Ectodermal cell (in vitro differentiated cells): Measurements from ENCODE around the gene MRPL12.

Source experiments
- H3K27ac ChIP-seq: 2 replicates; pipeline ENCODE4 v1.7.0; 2013; ENCODE audit warnings: mild to moderate bottlenecking, low read depth, low read length; ENCODE audit not compliant: insufficient read depth, poor library complexity, severe bottlenecking
- H3K27me3 ChIP-seq: 2 replicates; pipeline ENCODE4 v1.7.0; 2013; ENCODE audit warnings: mild to moderate bottlenecking, low read length; ENCODE audit not compliant: insufficient read depth, control insufficient read depth, poor library complexity, severe bottlenecking
- H3K36me3 ChIP-seq: one replicate; pipeline ENCODE4 v1.7.0; 2013; ENCODE audit warnings: low read length; ENCODE audit not compliant: control insufficient read depth, insufficient read depth
- H3K4me1 ChIP-seq: one replicate; pipeline ENCODE4 v1.7.0; 2013; ENCODE audit warnings: low read length; ENCODE audit not compliant: control insufficient read depth, insufficient read depth
- H3K4me3 ChIP-seq: 2 replicates; pipeline ENCODE4 v1.7.0; 2013; ENCODE audit warnings: low read depth, low read length, control low read depth; ENCODE audit not compliant: insufficient read depth
- H3K9me3 ChIP-seq: 2 replicates; pipeline ENCODE4 v1.7.0; 2013; ENCODE audit warnings: mild to moderate bottlenecking, low read length, moderate library complexity; ENCODE audit not compliant: control insufficient read depth
- WGBS, 2 experiments: methylation state at CpG; one replicate each; pipeline ENCODE4 v1.1.7; 2013; ENCODE audit warnings: missing lambda C conversion rate in 2 of 2; 5-methylcytosine and 5-hydroxymethylcytosine counted together

Gene MRPL12

DNA sequence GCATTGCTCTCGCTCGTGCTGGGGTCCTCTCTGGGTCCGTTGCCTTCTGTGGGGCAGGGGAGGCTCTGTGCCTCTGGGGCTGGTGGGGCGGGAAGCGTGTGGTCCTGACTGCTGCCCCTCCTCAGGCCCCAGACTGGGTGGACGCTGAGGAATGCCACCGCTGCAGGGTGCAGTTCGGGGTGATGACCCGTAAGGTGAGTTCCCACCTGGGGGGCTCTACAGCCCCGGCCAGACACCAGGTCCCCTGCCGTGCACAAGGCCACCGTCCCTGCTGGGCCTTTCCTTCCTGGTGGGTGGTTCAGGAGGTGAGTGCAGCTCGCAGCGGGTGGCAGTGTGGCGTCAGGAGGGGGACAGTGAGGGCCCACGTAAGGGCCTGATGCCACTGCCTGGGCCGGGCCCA, 12.6 kb upstream of the MRPL12 start:
- H3K27ac ChIP-seq, result no peak overlapping the region
- H3K36me3 ChIP-seq, result peaks cover 33% of the 10 kb centered on the region

DNA sequence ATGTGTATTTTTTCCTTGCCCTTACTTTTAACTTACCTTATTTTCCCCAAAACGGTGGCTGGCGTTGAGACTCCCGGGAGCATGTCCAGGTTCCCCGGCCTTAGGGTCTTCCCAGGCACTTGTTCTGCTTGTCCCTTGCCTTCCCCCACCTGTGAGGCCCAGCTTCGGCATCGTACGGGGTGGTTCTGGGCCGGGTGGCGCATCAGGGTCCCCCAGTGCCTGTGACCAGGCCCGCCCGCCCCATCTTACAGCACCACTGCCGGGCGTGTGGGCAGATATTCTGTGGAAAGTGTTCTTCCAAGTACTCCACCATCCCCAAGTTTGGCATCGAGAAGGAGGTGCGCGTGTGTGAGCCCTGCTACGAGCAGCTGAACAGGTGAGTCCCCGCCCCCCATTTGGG, 12.0 kb upstream of the MRPL12 start:
- Histone ChIP-seq H3K27me3 (no peaks in the 10 kb centered on the region), H3K4me1 (no peaks in the 10 kb centered on the region), H3K4me3 (no peak overlapping the region), H3K36me3 (peaks cover 35% of the 10 kb centered on the region), H3K9me3 (no peaks in the 10 kb centered on the region), H3K27ac (no peak overlapping the region)
- 95 to 96% methylated on average over 18 of the region's 18 CpGs for WGBS, 2 experiments

More for the DNA sequence above, 12.6 kb upstream of the MRPL12 start:
- Histone ChIP-seq H3K9me3 (no peaks in the 10 kb centered on the region), H3K4me1 (peaks cover under 1% of the 10 kb centered on the region), H3K4me3 (no peak overlapping the region), H3K27me3 (no peaks in the 10 kb centered on the region)
- 93 to 94% methylated on average over 17 of the region's 17 CpGs for WGBS, 2 experiments

DNA sequence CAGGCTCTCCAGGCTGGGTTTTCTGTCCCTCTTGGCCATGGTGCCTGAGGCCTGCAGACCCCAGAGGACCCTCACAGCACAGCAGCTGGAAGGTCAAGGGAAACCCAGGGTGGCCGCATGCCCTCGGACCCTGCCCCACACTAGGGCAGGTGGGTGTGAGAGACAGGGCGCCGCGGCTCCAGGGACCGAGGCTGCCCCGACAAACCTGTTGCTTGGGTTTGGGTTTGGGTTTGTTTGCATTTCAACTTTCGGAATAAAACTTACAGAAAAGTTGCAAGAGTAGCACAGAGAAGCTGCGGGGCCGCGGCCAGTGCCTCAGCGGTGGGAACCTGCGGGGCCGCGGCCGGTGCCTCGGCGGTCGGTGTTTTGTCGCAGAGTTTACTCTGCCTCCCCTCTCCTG, 11.6 kb upstream of the MRPL12 start:
- no peaks in the 10 kb centered on the region for H3K9me3 ChIP-seq
- no peak overlapping the region for H3K27ac ChIP-seq
- H3K4me1 ChIP-seq, result no peaks in the 10 kb centered on the region
- H3K36me3 ChIP-seq, result peaks cover 34% of the 10 kb centered on the region
- H3K27me3 ChIP-seq, result no peaks in the 10 kb centered on the region
- 96 to 97% methylated on average over 20 of the region's 20 CpGs for WGBS, 2 experiments
- H3K4me3 ChIP-seq, result no peak overlapping the region

DNA sequence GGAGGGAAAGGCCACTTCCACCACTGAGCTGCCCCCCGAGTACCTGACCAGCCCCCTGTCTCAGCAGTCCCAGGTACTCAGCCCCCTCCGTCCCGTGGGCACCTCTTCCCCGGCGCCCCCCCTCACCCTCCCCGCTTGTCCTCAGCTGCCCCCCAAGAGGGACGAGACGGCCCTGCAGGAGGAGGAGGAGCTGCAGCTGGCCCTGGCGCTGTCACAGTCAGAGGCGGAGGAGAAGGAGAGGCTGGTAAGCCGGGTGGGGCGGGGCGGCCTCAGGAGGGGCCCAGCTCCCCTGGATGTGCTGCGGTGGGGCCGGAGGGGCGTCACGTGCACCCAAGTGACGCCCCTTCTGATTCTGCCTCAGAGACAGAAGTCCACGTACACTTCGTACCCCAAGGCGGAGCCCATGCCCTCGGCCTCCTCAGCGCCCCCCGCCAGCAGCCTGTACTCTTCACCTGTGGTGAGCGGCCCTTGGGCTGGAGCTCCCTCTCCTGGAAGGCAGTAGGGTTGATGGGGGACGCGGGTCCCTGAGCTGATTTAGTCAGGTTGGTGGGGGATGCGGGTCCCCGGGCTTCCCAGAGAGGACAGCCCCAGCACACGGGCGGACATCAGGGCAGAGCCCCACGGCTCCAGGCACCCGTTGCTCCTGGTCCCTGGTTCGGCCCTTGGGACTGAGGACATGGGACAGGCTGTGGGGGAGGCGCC, 9.5 kb upstream of the MRPL12 start:
- H3K27ac ChIP-seq, result no peak overlapping the region
- H3K27me3 ChIP-seq, result no peaks in the 10 kb centered on the region
- peaks cover 29% of the 10 kb centered on the region for H3K36me3 ChIP-seq
- no peaks in the 10 kb centered on the region for H3K9me3 ChIP-seq
- no peaks in the 10 kb centered on the region for H3K4me1 ChIP-seq
- H3K4me3 ChIP-seq, result no peak overlapping the region
- 94% methylated on average over 35 of the region's 35 CpGs for WGBS, 2 experiments

DNA sequence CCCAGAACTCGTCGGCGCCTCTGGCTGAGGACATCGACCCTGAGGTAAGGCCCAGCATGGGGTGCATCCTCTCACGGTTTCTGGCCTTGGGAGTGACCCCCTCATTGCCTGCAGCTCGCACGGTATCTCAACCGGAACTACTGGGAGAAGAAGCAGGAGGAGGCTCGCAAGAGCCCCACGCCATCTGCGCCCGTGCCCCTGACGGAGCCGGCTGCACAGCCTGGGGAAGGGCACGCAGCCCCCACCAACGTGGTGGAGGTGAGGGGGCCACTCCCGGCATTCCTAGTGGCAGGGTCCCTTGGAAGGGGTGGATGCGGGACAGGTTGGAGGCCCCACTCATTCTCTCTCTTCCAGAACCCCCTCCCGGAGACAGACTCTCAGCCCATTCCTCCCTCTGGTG, 8.4 kb upstream of the MRPL12 start:
- Histone ChIP-seq H3K36me3 (peaks cover 36% of the 10 kb centered on the region), H3K4me1 (no peaks in the 10 kb centered on the region), H3K4me3 (no peak overlapping the region), H3K27me3 (no peaks in the 10 kb centered on the region), H3K9me3 (no peaks in the 10 kb centered on the region), H3K27ac (no peak overlapping the region)
- WGBS, 2 experiments, result 95 to 96% methylated on average over 19 of the region's 19 CpGs

DNA sequence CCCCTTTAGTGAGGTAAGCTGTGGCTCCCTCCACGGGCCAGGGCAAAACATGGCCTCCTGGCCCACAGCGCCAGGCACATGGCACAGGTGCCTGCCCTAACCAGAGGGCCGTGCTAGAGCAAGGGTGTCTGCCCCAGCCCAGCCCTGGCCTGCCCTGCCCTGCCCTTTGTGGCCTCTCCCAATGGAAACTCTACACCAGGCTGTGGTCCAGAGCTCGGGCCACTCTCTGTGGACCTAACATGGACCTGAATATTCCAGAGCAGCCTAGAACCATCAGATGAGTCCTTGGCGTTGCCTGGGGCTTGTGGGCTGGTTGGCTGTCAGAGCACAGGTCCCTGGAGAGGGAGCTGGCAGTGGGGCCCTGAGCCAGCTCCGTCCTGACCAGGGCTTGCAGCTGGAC, 8.0 kb upstream of the MRPL12 start:
- Histone ChIP-seq H3K9me3 (no peaks in the 10 kb centered on the region), H3K27ac (no peak overlapping the region), H3K36me3 (peaks cover 39% of the 10 kb centered on the region), H3K4me3 (no peak overlapping the region), H3K27me3 (no peaks in the 10 kb centered on the region), H3K4me1 (no peaks in the 10 kb centered on the region)
- 95 to 96% methylated on average over 6 of the region's 6 CpGs for WGBS, 2 experiments

DNA sequence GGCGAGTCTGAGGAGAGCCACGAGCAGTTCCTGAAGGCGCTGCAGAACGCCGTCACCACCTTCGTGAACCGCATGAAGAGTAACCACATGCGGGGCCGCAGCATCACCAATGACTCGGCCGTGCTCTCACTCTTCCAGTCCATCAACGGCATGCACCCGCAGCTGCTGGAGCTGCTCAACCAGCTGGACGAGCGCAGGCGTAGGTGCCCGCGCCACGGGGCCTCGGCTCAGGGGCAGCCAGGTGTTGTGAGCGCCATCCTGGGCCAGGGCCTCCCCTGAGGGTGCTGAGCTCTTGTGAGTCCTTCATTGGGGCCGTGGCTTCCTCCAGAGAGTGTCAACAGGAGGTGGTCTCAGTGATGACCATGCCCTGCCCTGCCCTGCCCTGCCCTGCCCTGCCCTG, 7.4 kb upstream of the MRPL12 start:
- no peak overlapping the region for H3K27ac ChIP-seq
- peaks cover 39% of the 10 kb centered on the region for H3K36me3 ChIP-seq
- H3K4me1 ChIP-seq, result no peaks in the 10 kb centered on the region
- no peaks in the 10 kb centered on the region for H3K27me3 ChIP-seq
- H3K9me3 ChIP-seq, result no peaks in the 10 kb centered on the region
- 96 to 97% methylated on average over 22 of the region's 22 CpGs for WGBS, 2 experiments
- no peak overlapping the region for H3K4me3 ChIP-seq

DNA sequence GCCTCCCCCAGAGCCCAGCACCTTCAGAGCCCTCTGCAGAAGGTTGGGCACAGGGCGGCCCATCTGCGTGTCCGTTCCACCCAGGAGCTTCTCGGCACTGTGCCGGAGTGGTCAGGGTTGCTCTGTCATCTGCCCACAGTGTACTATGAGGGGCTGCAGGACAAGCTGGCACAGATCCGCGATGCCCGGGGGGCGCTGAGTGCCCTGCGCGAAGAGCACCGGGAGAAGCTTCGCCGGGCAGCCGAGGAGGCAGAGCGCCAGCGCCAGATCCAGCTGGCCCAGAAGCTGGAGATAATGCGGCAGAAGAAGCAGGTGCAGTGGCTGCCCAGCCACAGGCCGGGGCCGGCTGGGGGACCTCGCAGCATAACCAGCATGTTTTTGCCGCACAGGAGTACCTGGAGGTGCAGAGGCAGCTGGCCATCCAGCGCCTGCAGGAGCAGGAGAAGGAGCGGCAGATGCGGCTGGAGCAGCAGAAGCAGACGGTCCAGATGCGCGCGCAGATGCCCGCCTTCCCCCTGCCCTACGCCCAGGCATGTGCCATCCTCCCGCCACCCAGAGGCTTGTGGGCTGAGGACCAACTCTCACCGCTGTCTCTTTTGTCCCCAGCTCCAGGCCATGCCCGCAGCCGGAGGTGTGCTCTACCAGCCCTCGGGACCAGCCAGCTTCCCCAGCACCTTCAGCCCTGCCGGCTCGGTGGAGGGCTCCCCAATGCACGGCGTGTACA, 6.8 kb upstream of the MRPL12 start:
- no peak overlapping the region for H3K27ac ChIP-seq
- H3K4me1 ChIP-seq, result peaks cover 1% of the 10 kb centered on the region
- H3K9me3 ChIP-seq, result no peaks in the 10 kb centered on the region
- no peak overlapping the region for H3K4me3 ChIP-seq
- WGBS, 2 experiments, result 95 to 96% methylated on average over 40 of the region's 40 CpGs
- peaks cover 44% of the 10 kb centered on the region for H3K36me3 ChIP-seq
- no peaks in the 10 kb centered on the region for H3K27me3 ChIP-seq

DNA sequence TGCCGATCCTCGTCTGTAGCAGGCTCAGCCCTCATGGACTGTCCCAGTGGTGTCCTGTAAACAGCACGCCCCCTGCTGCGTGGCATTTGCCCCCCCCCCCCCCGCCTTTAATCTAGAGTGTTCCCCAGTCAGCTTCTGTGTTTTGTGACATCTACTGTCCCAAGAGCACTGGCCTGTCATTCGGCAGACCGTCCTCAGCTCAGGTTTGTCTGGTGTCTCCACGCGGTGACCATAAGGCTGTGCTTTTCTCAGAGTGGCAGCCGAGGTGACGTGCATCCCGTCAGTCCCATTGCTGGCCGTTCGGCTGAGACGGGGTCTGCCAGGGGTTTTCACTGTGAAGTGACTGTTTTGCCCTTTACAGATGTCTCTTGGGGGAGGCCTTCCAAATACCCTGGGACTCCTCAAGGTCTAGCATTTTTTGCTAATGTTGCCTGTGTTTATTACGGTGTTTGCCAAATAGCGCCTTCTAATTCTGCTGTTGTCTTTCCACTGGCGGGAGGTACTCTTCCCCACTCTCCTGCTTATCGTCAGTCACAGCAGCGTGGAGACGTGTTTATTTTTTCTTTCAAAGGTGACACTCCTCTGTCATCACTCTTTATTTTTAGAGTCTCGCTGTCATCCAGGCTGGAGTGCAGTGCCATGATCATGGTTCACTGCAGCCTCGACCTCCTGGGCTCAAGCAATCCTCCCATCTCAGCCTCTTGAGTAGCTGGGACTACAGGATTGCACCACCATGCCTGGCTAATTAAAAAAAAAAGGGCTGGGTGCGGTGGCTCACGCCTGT, 5.7 kb upstream of the MRPL12 start:
- Histone ChIP-seq H3K36me3 (peaks cover 49% of the 10 kb centered on the region), H3K4me1 (peaks cover 10% of the 10 kb centered on the region), H3K4me3 (no peak overlapping the region), H3K9me3 (no peaks in the 10 kb centered on the region), H3K27ac (no peak overlapping the region), H3K27me3 (no peaks in the 10 kb centered on the region)
- 92 to 94% methylated on average over 25 of the region's 25 CpGs for WGBS, 2 experiments
